ENCODE measurements around the gene MAML2. TPM values are rescaled to one million over a fixed set of nuclear protein-coding genes. Genes with fewer than 3 reads are reported as not detected.

MAML2 gene
- total RNA-seq, 4 donors from 2014 or later, result 17.6 to 31.6 (median 25.8) TPM

DNA sequence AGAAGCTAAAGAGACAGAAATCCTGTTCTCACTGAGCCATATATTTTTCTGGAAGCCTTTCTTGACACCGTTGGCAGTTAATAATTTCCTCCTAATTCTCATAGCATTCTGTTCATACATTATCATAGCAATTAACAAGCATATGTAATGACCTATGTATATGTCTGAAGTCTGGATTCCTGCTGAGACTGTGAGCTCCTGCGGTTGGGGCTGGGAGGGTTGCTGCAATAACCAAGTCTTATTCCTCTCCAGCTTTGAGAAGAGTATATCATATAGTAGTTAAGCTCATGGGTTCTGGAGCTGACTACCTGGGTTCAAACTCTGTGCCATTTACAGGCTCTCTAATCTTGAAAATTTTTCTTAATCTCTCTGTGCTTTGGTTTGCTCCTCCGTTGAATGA, 175.2 kb downstream of the MAML2 start:
- DNase-seq (ENCODE audit: low spot score in 2 of 2), result no peak
- no peak overlapping the region for H3K4me3 ChIP-seq (ENCODE audit: low read depth, poor library complexity, severe bottlenecking)
- WGBS, 2 donors, result 73 to 78% methylated on average over 3 of the region's 3 CpGs
- no peak for TF ChIP-seq POLR2A (IDR thresholded peaks at IDR 0.05)
- TF ChIP-seq, protein P1, sequence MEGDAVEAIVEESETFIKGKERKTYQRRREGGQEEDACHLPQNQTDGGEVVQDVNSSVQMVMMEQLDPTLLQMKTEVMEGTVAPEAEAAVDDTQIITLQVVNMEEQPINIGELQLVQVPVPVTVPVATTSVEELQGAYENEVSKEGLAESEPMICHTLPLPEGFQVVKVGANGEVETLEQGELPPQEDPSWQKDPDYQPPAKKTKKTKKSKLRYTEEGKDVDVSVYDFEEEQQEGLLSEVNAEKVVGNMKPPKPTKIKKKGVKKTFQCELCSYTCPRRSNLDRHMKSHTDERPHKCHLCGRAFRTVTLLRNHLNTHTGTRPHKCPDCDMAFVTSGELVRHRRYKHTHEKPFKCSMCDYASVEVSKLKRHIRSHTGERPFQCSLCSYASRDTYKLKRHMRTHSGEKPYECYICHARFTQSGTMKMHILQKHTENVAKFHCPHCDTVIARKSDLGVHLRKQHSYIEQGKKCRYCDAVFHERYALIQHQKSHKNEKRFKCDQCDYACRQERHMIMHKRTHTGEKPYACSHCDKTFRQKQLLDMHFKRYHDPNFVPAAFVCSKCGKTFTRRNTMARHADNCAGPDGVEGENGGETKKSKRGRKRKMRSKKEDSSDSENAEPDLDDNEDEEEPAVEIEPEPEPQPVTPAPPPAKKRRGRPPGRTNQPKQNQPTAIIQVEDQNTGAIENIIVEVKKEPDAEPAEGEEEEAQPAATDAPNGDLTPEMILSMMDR (IDR thresholded peaks at IDR 0.05), result no peak
- intact Hi-C loops (cut with DNase I; ENCODE audit: low total_unique reads), result no loop called here

DNA sequence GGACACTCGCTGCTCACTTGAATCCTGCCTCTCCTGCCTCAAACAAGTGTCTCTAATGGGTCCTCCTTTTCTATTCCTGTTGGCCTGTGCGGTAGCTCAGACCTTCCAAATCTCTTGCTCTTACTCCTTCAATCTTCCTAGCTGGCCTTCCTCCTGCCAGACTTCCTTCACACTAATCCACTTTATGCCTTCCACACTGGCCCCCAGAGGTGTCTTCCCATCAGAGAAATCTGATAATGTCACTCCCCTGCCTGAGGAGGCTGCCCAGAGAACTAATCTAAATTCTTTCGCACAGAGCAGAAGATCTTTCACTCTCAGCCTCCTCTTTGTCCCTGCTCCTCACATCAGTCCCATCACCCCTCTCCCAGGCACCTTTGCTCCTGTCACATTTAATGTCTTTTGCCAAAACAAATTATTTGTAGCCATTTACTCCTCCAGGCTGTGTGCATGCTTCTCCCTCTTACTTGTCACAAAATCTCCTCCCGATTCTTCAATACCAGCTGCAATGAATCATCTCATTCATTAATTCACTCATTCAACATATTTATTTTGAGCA, 175.7 kb downstream of the MAML2 start:
- TF ChIP-seq, protein P1 (IDR thresholded peaks at IDR 0.05), result no peak
- no peak for TF ChIP-seq POLR2A (IDR thresholded peaks at IDR 0.05)
- intact Hi-C loops (cut with DNase I; ENCODE audit: low total_unique reads), result no loop called here

DNA sequence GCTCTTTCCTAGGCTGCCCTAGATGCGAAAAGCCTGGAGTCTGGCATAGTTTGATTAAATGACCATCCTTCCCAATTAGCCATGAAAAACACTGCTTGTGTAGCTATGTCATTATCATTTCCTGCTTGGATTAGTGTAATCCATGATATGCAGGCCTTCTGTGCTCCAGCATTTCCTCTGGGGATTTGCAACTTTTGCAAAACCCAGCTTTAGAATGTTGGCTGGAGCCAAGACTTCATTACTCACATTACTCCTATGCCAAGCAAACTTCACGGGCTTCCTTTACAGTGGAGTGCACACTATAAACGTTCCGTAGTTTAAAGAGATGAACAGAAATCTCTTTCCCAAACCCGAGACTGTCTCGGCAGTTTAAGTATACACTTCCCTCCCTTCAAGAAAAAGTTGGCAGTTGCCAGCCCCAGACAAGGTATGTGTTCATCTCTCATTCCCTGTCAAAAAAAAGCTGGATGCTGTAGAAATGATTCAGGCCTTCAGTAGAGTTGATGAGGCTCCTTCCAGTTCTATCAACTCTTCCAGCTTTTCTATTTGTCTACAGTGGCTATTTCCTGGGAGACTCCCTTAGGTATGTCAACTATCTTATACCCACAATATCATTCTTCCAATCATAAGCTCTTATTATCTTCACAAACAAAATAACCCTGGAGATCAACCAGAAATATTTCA, 180.0 kb downstream of the MAML2 start:
- WGBS, 2 donors, result 17 to 26% methylated on average over 6 of the region's 6 CpGs
- no peak overlapping the region for H3K4me3 ChIP-seq (ENCODE audit: low read depth, poor library complexity, severe bottlenecking)
- intact Hi-C loops (cut with DNase I; ENCODE audit: low total_unique reads), result no loop called here
- DNase-seq (ENCODE audit: low spot score in 2 of 2), result peak in 1 of 2 donors; percentile 43
- TF ChIP-seq, protein P1 (IDR thresholded peaks at IDR 0.05), result no peak
- no peak for TF ChIP-seq POLR2A (IDR thresholded peaks at IDR 0.05)

More for the DNA sequence above, 175.7 kb downstream of the MAML2 start:
- no peak overlapping the region for H3K4me3 ChIP-seq (ENCODE audit: low read depth, poor library complexity, severe bottlenecking)
- DNase-seq (ENCODE audit: low spot score in 2 of 2), result no peak
- WGBS, 2 donors, result 78 to 79% methylated on average over 4 of the region's 4 CpGs

DNA sequence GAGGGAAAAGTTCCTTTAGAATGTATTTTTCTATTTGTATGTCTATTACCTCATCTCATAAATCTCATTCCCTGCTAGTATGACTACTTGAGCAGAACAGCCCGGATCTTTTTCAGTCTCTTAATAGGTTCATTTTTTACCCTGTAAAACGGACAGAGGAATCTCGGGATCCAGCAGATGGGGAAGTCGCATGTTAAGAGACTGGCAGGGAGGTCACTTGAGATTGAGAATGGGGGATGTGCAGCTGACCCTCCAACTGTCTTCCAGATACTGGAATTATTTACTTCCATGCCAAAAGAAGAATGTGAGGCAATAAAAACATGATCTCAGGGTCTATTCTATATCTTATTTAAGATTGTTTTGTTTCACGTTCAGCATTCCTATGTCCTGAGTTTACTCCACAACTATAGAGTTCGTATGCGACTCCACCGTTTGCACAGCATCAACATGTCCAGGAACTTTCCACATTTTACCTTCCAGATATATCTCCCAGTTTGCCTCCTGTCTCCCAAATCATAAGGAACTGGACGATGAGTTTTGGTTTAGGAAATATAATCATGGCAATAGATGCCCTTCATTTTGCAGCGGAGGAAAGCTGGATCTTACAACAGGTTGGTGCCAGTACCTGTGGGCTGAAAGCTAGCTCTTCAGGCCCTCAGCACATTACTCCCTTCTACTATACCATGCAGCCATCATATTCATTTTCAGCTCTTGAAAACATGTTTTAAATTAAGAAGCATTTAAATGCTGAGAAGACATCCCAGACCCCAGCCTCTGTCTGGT, 181.5 kb downstream of the MAML2 start:
- no peak overlapping the region for H3K4me3 ChIP-seq (ENCODE audit: low read depth, poor library complexity, severe bottlenecking)
- 75 to 76% methylated on average over 10 of the region's 10 CpGs for WGBS, 2 donors
- TF ChIP-seq POLR2A (IDR thresholded peaks at IDR 0.05), result no peak
- TF ChIP-seq, protein P1 (IDR thresholded peaks at IDR 0.05), result no peak
- intact Hi-C loops (cut with DNase I; ENCODE audit: low total_unique reads), result no loop called here
- no peak for DNase-seq (ENCODE audit: low spot score in 2 of 2)

DNA sequence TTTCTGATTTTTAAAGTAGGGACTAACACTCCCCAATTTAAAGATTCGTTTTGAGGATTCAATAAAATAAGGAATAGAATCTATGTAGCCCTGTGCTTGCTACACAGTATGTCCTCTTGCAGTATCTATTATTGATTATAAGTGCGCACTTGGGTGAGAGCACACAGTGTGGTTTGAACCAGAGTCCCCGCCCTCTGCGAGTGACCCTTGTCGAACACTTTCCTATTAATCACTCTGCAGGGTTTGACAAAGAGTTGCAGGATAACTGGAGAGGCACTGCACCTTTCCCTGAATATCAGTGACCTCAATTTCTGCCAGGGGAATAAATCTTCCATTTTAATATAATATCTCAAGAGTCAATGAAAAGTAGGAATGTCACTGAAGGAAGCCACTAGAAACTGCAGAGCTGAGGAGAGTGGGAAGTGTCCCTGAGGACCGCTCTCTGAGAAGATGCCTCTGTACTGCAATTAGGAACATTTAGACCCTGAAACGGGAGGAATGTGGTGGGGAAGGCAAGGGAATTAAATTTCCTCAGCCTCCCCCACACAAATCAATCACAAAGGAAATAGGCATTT, 182.2 kb downstream of the MAML2 start:
- no peak for DNase-seq (ENCODE audit: low spot score in 2 of 2)
- intact Hi-C loops (cut with DNase I; ENCODE audit: low total_unique reads), result no loop called here
- no peak overlapping the region for H3K4me3 ChIP-seq (ENCODE audit: low read depth, poor library complexity, severe bottlenecking)
- TF ChIP-seq POLR2A (IDR thresholded peaks at IDR 0.05), result no peak
- TF ChIP-seq, protein P1 (IDR thresholded peaks at IDR 0.05), result no peak
- 80 to 88% methylated on average over 7 of the region's 7 CpGs for WGBS, 2 donors
